22Rv1 (cell line): ENCODE results near the gene CELSR3.

Experiments
- H3K27ac ChIP-seq: fragments of 450-650 bp; 2 replicates; pipeline ENCODE4 v1.5.1; 2017
- CTCF ChIP-seq: fragments of 450-650 bp; IDR thresholded peaks from 2 replicates; pipeline ENCODE4 v1.5.1; 2017; ENCODE audit warnings: mild to moderate bottlenecking
- ZFX ChIP-seq: fragments of 450-650 bp; IDR thresholded peaks from 2 replicates; pipeline ENCODE4 v1.6.1; 2017; ENCODE audit warnings: antibody characterized with exemption, borderline replicate concordance

CELSR3 gene

DNA sequence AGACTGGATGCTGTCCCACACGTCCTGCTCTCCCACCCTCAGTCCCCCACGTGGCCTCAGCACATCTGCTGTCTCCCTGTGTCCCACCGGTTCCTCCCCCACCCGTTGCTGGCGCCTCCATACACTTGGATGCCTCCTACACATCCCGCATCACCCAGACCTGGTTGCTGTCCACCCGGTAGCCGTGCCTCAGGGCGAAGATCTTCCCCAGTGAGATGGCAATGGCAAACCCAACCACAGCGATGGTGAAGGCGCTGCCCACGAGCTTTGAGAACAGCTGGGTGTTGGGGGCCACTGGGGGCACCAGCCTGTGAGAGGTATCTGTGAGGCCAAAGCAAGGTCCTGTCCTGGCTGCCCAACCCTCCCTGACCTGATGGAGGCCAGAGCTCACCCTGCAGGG lies 31.9 kb downstream of the CELSR3 start:
- H3K27ac ChIP-seq, result no peak overlapping the region; the same call in 1 of the 2 replicates
- no peak for TF ChIP-seq ZFX
- no peak for TF ChIP-seq CTCF

GRCh38 chr3:48630407-48630806 lies 32.3 kb downstream of the CELSR3 start:
- H3K27ac ChIP-seq, result no peak overlapping the region
- TF ChIP-seq ZFX (no peak), CTCF (no peak)

GRCh38 chr3:48629894-48630293 lies 32.8 kb downstream of the CELSR3 start:
- no peak overlapping the region for H3K27ac ChIP-seq
- TF ChIP-seq CTCF (no peak), ZFX (no peak)

DNA sequence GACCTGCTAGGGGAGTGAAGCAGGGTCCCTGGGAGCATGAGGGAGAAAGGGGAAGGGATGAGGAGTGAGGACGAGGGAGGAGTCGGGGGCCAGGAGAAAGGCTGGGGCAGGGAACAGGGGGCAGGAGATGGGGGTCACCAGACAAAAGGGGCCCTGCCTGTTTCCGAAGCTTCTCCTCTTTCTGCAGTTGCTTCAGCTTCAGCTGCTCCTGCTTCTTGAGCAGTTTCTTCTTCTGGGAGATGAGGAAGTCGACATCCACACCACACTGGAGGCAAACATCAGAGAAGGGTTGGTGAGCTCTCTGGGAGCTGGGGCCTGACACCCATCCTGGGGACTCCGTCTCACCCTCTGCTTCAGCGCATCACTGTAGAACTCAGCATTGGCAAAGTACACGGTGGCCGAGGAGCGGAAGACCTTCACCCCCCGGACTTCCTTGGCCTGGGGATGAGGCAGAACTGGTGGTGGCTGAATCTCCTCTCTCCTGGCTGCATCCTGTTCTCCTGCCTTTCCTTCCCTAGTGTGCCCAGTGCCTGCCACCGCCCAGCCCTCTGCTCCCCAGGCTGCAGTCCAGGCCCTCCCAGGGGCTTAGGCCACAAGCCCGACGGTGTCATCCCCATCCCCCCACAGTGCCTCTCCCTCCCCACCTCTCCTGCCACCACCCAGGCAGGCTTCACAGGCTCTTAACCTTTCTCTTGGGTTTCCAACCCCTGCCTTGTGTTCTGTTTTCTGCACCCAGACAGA lies 34.2 kb downstream of the CELSR3 start:
- peak overlapping the region; percentile 25; the same call in 1 of the 2 replicates for H3K27ac ChIP-seq
- no peak for TF ChIP-seq ZFX

DNA sequence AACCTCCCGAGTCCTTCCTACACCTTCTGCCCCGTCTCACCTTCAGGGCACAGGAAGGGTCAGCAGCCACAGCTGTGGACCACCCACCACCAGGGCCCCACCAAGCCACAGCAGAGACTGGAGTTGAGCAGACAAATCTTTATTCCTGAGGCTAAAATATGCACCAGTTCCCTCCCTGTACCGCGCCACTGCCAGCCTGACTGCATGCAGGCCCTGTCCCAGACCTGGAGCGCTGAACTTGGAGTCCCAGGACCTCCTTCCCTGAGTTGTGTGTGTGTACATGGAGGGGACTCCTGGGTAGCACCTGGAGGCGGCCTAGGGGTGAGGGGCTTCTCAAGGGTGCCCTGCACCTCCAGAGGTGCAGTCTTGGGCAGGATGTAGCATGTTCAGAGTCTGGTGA lies 37.1 kb downstream of the CELSR3 start:
- H3K27ac ChIP-seq, result peak overlapping the region; percentile 90

GRCh38 chr3:48624767-48625166 lies 37.9 kb downstream of the CELSR3 start:
- TF ChIP-seq CTCF (no peak), ZFX (no peak)
- H3K27ac ChIP-seq, result peak overlapping the region; percentile 90

More for the DNA sequence above, 37.1 kb downstream of the CELSR3 start:
- TF ChIP-seq ZFX, result no peak
- TF ChIP-seq CTCF, result no peak

- peak overlapping the region; percentile 90 for H3K27ac ChIP-seq
- no peak for TF ChIP-seq CTCF
- no peak for TF ChIP-seq ZFX
Measured at GRCh38 chr3:48623851-48624547, 38.7 kb downstream of the CELSR3 start.
